ENCODE measurements around the gene COPS9. TPM values are rescaled to one million over a fixed set of nuclear protein-coding genes. Genes with fewer than 3 reads are reported as not detected.

COPS9 gene
- total RNA-seq, 4 donors from 2014 or later = 13.1 to 124 (median 72.1) TPM

DNA sequence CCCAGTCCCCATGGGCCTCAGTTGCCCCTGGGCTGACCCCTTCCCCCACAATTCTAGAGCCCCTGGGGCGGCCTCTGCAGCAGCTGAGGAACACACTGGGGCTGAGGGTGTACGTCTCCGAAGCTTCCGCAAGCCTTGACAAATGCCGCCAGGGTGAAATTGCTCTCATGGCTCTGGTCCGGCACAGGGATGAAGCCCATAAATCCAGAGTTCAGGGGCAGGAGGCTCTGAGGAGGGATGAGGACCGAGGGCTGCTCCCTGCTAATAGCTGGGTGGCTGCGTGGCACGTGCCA, 31.4 kb upstream of the COPS9 start:
- intact Hi-C loops (cut with DNase I; ENCODE audit: low total_unique reads) (no loop called here), in situ Hi-C loops (cut with MboI; ENCODE audit: low pct_ligation_motif_present in 1 of 4, low pct_unique_long_range_greater_than_20kb in 1 of 4, low sequenced_read_pairs in 3 of 4) (no loop called here)
- TF ChIP-seq EP300 (IDR thresholded peaks at IDR 0.05; ENCODE audit: low read depth) (no peak), POLR2A (IDR thresholded peaks at IDR 0.05) (no peak), POLR2AphosphoS5 (IDR thresholded peaks at IDR 0.05) (no peak)
- TF ChIP-seq, protein P1, sequence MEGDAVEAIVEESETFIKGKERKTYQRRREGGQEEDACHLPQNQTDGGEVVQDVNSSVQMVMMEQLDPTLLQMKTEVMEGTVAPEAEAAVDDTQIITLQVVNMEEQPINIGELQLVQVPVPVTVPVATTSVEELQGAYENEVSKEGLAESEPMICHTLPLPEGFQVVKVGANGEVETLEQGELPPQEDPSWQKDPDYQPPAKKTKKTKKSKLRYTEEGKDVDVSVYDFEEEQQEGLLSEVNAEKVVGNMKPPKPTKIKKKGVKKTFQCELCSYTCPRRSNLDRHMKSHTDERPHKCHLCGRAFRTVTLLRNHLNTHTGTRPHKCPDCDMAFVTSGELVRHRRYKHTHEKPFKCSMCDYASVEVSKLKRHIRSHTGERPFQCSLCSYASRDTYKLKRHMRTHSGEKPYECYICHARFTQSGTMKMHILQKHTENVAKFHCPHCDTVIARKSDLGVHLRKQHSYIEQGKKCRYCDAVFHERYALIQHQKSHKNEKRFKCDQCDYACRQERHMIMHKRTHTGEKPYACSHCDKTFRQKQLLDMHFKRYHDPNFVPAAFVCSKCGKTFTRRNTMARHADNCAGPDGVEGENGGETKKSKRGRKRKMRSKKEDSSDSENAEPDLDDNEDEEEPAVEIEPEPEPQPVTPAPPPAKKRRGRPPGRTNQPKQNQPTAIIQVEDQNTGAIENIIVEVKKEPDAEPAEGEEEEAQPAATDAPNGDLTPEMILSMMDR (IDR thresholded peaks at IDR 0.05) = no peak
- no peak for DNase-seq
- Histone ChIP-seq H3K4me3 (no peak overlapping the region), H3K36me3 (no peaks in the 10 kb centered on the region), H3K27ac (no peak overlapping the region), H3K9me3 (no peaks in the 10 kb centered on the region), H3K4me1 (no peaks in the 10 kb centered on the region), H3K27me3 (peaks cover 12% of the 10 kb centered on the region)
- 72% methylated on average over 8 of the region's 9 CpGs; no CpG with 5 or more reads in 1 of the 2 donors for WGBS, 2 donors (ENCODE audit: low coverage in 1 of 2)

DNA sequence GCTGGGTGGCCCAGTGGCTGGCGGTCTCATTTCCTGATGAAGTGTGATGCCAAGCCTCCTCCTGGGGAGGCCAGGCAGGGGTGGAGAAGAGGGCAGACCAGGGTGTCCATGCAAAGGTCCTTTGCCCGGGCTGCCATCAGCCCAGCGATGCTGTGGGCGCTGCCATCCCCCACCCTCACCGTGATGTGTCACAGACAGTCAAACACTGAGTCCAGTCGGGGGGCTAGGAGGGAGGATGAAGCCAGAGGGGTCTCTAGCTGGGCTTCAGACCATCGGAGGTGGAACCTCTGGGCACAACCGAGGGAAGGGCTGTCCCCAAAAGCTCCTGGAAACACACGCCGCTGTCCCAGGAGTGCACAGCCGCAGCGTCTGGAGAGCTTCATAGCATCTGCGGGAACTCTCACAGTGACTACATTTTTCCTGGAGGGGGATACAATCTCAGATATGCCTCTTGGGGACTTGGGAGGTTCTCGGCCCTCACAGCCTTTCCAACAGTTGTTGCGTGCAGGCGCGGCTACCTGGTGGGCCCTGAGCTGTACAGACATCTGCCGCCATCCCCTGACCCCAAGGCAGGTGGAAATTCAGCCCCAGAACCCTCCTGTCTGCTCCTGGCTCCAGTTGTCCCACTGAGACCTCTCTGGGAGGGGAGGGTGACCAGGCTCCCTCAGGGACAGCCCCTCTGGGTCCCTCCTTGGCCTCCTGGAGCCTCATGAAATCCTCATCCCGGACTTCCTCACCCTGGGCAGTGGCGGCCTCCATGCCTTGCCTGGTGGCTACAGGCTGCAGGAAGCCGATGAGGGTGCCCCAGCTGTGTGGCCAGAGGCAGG, 30.9 kb upstream of the COPS9 start:
- no peak overlapping the region for H3K27ac ChIP-seq
- TF ChIP-seq, protein P1 (IDR thresholded peaks at IDR 0.05) = no peak
- H3K4me1 ChIP-seq = no peaks in the 10 kb centered on the region
- in situ Hi-C loops (cut with MboI; ENCODE audit: low pct_ligation_motif_present in 1 of 4, low pct_unique_long_range_greater_than_20kb in 1 of 4, low sequenced_read_pairs in 3 of 4) (no loop called here), intact Hi-C loops (cut with DNase I; ENCODE audit: low total_unique reads) (no loop called here)
- 88% methylated on average over 20 of the region's 21 CpGs; no CpG with 5 or more reads in 1 of the 2 donors for WGBS, 2 donors (ENCODE audit: low coverage in 1 of 2)
- no peaks in the 10 kb centered on the region for H3K36me3 ChIP-seq
- no peaks in the 10 kb centered on the region for H3K9me3 ChIP-seq
- no peak for DNase-seq
- H3K4me3 ChIP-seq = no peak overlapping the region
- H3K27me3 ChIP-seq = peaks cover 7% of the 10 kb centered on the region

DNA sequence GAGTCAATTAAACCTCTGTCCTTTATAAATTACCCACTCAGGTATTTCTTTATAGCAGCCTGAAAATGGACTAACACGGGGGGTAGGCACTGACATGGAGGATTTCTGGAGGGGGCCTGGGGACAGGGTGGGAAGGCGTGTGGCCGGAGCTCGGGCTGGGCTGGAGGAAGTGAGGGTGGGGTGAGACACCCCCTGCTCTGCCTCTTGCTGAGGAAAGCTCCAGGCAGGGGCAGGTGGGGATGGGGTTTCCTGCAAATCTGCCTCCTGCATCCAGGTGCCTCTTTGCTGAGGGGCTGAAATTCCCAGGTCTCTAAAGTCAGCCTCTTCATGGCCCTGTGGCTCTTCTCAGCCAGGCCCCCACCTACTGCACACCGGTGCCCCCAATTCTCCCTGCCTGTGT, 30.1 kb upstream of the COPS9 start:
- H3K4me1 ChIP-seq = no peaks in the 10 kb centered on the region
- no peak for DNase-seq
- TF ChIP-seq POLR2AphosphoS5 (IDR thresholded peaks at IDR 0.05) (no peak), POLR2A (IDR thresholded peaks at IDR 0.05) (no peak), EP300 (IDR thresholded peaks at IDR 0.05; ENCODE audit: low read depth) (no peak)
- TF ChIP-seq, protein P1 (IDR thresholded peaks at IDR 0.05) = no peak
- intact Hi-C loops (cut with DNase I; ENCODE audit: low total_unique reads) = no loop called here
- no peaks in the 10 kb centered on the region for H3K36me3 ChIP-seq
- H3K27me3 ChIP-seq = peaks cover 3% of the 10 kb centered on the region
- H3K27ac ChIP-seq = no peak overlapping the region
- in situ Hi-C loops (cut with MboI; ENCODE audit: low pct_ligation_motif_present in 1 of 4, low pct_unique_long_range_greater_than_20kb in 1 of 4, low sequenced_read_pairs in 3 of 4) = no loop called here
- H3K9me3 ChIP-seq = no peaks in the 10 kb centered on the region
- WGBS, 2 donors (ENCODE audit: low coverage in 1 of 2) = 68 to 85% methylated on average over 4 to 5 of the region's 5 CpGs
- H3K4me3 ChIP-seq = no peak overlapping the region

DNA sequence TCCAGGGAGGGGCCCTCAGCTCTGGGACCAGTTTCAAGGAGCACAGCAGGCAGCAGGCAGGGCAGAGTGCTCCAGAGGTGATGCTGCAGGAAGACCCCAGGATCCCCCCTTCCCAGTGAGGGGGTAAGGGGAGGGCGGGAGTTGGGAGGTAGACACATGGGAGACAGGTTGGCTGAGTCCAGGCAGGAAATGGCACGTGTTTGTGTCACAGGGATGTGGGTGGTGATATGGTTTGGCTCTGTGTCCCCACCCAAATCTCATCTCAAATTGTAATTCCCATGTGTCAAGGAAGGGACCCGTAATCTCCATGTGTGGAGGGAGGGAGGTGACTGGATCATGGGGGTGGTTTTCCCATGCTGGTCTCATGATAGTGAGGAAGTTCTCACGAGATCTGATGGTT, 29.6 kb upstream of the COPS9 start:
- peaks cover 3% of the 10 kb centered on the region for H3K27me3 ChIP-seq
- no peaks in the 10 kb centered on the region for H3K9me3 ChIP-seq
- H3K4me1 ChIP-seq = no peaks in the 10 kb centered on the region
- WGBS, 2 donors (ENCODE audit: low coverage in 1 of 2) = 56% methylated on average over 4 of the region's 4 CpGs; no CpG with 5 or more reads in 1 of the 2 donors
- in situ Hi-C loops (cut with MboI; ENCODE audit: low pct_ligation_motif_present in 1 of 4, low pct_unique_long_range_greater_than_20kb in 1 of 4, low sequenced_read_pairs in 3 of 4) = no loop called here
- no peak for TF ChIP-seq POLR2A (IDR thresholded peaks at IDR 0.05)
- no peak for TF ChIP-seq EP300 (IDR thresholded peaks at IDR 0.05; ENCODE audit: low read depth)
- no peak for TF ChIP-seq POLR2AphosphoS5 (IDR thresholded peaks at IDR 0.05)
- TF ChIP-seq, protein P1 (IDR thresholded peaks at IDR 0.05) = no peak
- no peak for DNase-seq
- no peak overlapping the region for H3K27ac ChIP-seq
- intact Hi-C loops (cut with DNase I; ENCODE audit: low total_unique reads) = no loop called here
- no peaks in the 10 kb centered on the region for H3K36me3 ChIP-seq
- no peak overlapping the region for H3K4me3 ChIP-seq

All from transverse colon (tissue), 4 donors.